Fibroblast of lung (primary cell): ENCODE results near the gene GNAT3. TPM values are rescaled to one million over a fixed set of nuclear protein-coding genes. Genes with fewer than 3 reads are reported as not detected.

Source experiments
- DNase-seq, 2 donors: peaks; one replicate each; pipeline versions ENCODE4 v3.0.0 to v3.0.0-alpha.2; 2010; ENCODE audit warnings: low read depth in 2 of 2
- H2AFZ ChIP-seq: 2 replicates; pipeline ENCODE4 v1.5.1; 2012; ENCODE audit warnings: low read length, control low read depth, inconsistent platforms
- H3K27ac ChIP-seq: 2 replicates; pipeline ENCODE4 v1.5.1; 2011; ENCODE audit warnings: low read length, control low read depth; ENCODE audit not compliant: insufficient read depth
- H3K27me3 ChIP-seq: 2 replicates; pipeline ENCODE4 v1.5.1; 2011; ENCODE audit warnings: mild to moderate bottlenecking, low read length; ENCODE audit not compliant: control insufficient read depth, insufficient read depth
- H3K36me3 ChIP-seq: 2 replicates; pipeline ENCODE4 v1.5.1; 2011; ENCODE audit warnings: low read length; ENCODE audit not compliant: control insufficient read depth, insufficient read depth
- H3K4me1 ChIP-seq: 2 replicates; pipeline ENCODE4 v1.5.1; 2011; ENCODE audit warnings: low read length; ENCODE audit not compliant: control insufficient read depth, insufficient read depth; ENCODE audit errors: extremely low read depth
- H3K4me2 ChIP-seq: 2 replicates; pipeline ENCODE4 v1.5.1; 2011; ENCODE audit warnings: low read length, control low read depth; ENCODE audit not compliant: insufficient read depth; ENCODE audit errors: extremely low read depth
- H3K4me3 ChIP-seq, 4 experiments: fragments of 200-600 bp in 1 of 4; sonication (generic) in 1 of 4; replicated peaks in 1 of 4; 2 replicates each; pipeline ENCODE4 v1.5.1; 2011 to 2016; ENCODE audit warnings: low read length in 4 of 4, low read depth in 3 of 4, mild to moderate bottlenecking in 3 of 4, control low read depth in 2 of 4, inconsistent platforms in 1 of 4, mixed read lengths in 1 of 4; ENCODE audit not compliant: insufficient read depth in 1 of 4; ENCODE audit errors: control extremely low read depth in 1 of 4
- H3K79me2 ChIP-seq: 2 replicates; pipeline ENCODE4 v1.5.1; 2012; ENCODE audit warnings: mild to moderate bottlenecking, low read length, inconsistent platforms; ENCODE audit not compliant: control insufficient read depth, insufficient read depth
- H3K9ac ChIP-seq: 2 replicates; pipeline ENCODE4 v1.5.1; 2011; ENCODE audit warnings: mild to moderate bottlenecking, low read length, control low read depth; ENCODE audit not compliant: insufficient read depth
- H3K9me3 ChIP-seq: 2 replicates; pipeline ENCODE4 v1.5.1; 2012; ENCODE audit warnings: low read depth, low read length; ENCODE audit not compliant: control insufficient read depth, insufficient read depth
- H4K20me1 ChIP-seq: 2 replicates; pipeline ENCODE4 v1.5.1; 2011; ENCODE audit warnings: low read length; ENCODE audit not compliant: control insufficient read depth, insufficient read depth; ENCODE audit errors: extremely low read depth
- CTCF ChIP-seq, 2 donors: IDR thresholded peaks in 1 of 2; conservative IDR thresholded peaks in 1 of 2; 1 replicate in 1 of 2; 2 replicates in 1 of 2; pipeline ENCODE4 v1.5.1; 2011 to 2012; ENCODE audit warnings: low read length in 2 of 2, control low read depth in 1 of 2, inconsistent platforms in 1 of 2, low read depth in 1 of 2, mild to moderate bottlenecking in 1 of 2
- EZH2 ChIP-seq: IDR thresholded peaks from 2 replicates; pipeline ENCODE4 v1.5.1; 2012; ENCODE audit warnings: low read length, control low read depth, mild to moderate bottlenecking; ENCODE audit errors: missing control alignments
- polyA plus RNA-seq, 2 donors: library from polyadenylated mRNA; depleted of rRNA in 1 of 2; stranded (reverse) in 1 of 2; unstranded in 1 of 2; fragments of >200 nt; gene quantifications; 2 replicates each; pipeline ENCODE4 v1.2.1, GENCODE V29; 2011 to 2012; ENCODE audit warnings: missing spikeins in 1 of 2
- total RNA-seq: library from RNA; depleted of rRNA; stranded (reverse); fragments of >200 nt; gene quantifications from 2 replicates; pipeline ENCODE4 v1.2.1, GENCODE V29; 2014

The GNAT3 gene
- total and polyA plus RNA-seq, 2 donors (not counting 1 experiment from before 2014, with no cell fraction given) = not detected

GRCh38 chr7:80434047-80434446, 77.8 kb downstream of the GNAT3 start:
- no peak overlapping the region for H3K4me2 ChIP-seq
- H2AFZ ChIP-seq = no peak overlapping the region
- no peaks in the 10 kb centered on the region for H3K9me3 ChIP-seq
- no peak for DNase-seq
- no peaks in the 10 kb centered on the region for H3K36me3 ChIP-seq
- no peaks in the 10 kb centered on the region for H3K27me3 ChIP-seq
- H3K79me2 ChIP-seq = no peaks in the 10 kb centered on the region
- no peaks in the 10 kb centered on the region for H4K20me1 ChIP-seq
- H3K9ac ChIP-seq = no peak overlapping the region
- no peak overlapping the region for H3K4me3 ChIP-seq
- no peaks in the 10 kb centered on the region for H3K4me1 ChIP-seq
- H3K27ac ChIP-seq = no peak overlapping the region
- TF ChIP-seq EZH2 (no peak), CTCF (conservative IDR thresholded peaks at IDR 0.05 in 1 of 2, IDR thresholded peaks at IDR 0.05 in 1 of 2; ENCODE audit: low read depth in 1 of 2, low read length in 2 of 2) (no peak)

- H3K4me1 ChIP-seq = no peaks in the 10 kb centered on the region
- no peaks in the 10 kb centered on the region for H3K36me3 ChIP-seq
- H3K4me3 ChIP-seq = no peak overlapping the region
- no peak overlapping the region for H2AFZ ChIP-seq
- no peaks in the 10 kb centered on the region for H3K79me2 ChIP-seq
- TF ChIP-seq EZH2 (no peak), CTCF (conservative IDR thresholded peaks at IDR 0.05 in 1 of 2, IDR thresholded peaks at IDR 0.05 in 1 of 2; ENCODE audit: low read depth in 1 of 2, low read length in 2 of 2) (no peak)
- H3K9ac ChIP-seq = no peak overlapping the region
- H3K27ac ChIP-seq = no peak overlapping the region
- H3K27me3 ChIP-seq = no peaks in the 10 kb centered on the region
- no peaks in the 10 kb centered on the region for H3K9me3 ChIP-seq
- no peak overlapping the region for H3K4me2 ChIP-seq
- no peaks in the 10 kb centered on the region for H4K20me1 ChIP-seq
- DNase-seq = no peak
Observed at GRCh38 chr7:80432166-80432565, 79.7 kb downstream of the GNAT3 start.

GRCh38 chr7:80429181-80429580, 82.7 kb downstream of the GNAT3 start:
- no peak overlapping the region for H3K4me3 ChIP-seq
- no peaks in the 10 kb centered on the region for H3K79me2 ChIP-seq
- H3K27me3 ChIP-seq = no peaks in the 10 kb centered on the region
- H4K20me1 ChIP-seq = no peaks in the 10 kb centered on the region
- DNase-seq = no peak
- H3K4me1 ChIP-seq = no peaks in the 10 kb centered on the region
- H3K27ac ChIP-seq = no peak overlapping the region
- no peak overlapping the region for H3K4me2 ChIP-seq
- H3K9me3 ChIP-seq = no peaks in the 10 kb centered on the region
- TF ChIP-seq EZH2 = no peak
- no peak for TF ChIP-seq CTCF (conservative IDR thresholded peaks at IDR 0.05 in 1 of 2, IDR thresholded peaks at IDR 0.05 in 1 of 2; ENCODE audit: low read depth in 1 of 2, low read length in 2 of 2)
- no peaks in the 10 kb centered on the region for H3K36me3 ChIP-seq
- H2AFZ ChIP-seq = no peak overlapping the region
- H3K9ac ChIP-seq = no peak overlapping the region
